GM12875 (cell line): ENCODE data around the gene NIPSNAP3A.

Source experiments
- H3K4me3 ChIP-seq: one replicate; pipeline ENCODE4 v1.5.1; 2011; ENCODE audit warnings: low read depth, low read length, control low read depth
- TF ChIP-seq, protein P1 (sequence below): IDR thresholded peaks from 2 replicates; pipeline ENCODE4 v1.5.1; 2011; ENCODE audit warnings: low read depth, mild to moderate bottlenecking, control low read depth, inconsistent platforms, low read length, moderate library complexity, borderline replicate concordance; ENCODE audit not compliant: insufficient read depth

NIPSNAP3A gene

GRCh38 chr9:104779946-104780535 lies 32.6 kb downstream of the NIPSNAP3A start:
- no peak overlapping the region for H3K4me3 ChIP-seq
- TF ChIP-seq, protein P1, sequence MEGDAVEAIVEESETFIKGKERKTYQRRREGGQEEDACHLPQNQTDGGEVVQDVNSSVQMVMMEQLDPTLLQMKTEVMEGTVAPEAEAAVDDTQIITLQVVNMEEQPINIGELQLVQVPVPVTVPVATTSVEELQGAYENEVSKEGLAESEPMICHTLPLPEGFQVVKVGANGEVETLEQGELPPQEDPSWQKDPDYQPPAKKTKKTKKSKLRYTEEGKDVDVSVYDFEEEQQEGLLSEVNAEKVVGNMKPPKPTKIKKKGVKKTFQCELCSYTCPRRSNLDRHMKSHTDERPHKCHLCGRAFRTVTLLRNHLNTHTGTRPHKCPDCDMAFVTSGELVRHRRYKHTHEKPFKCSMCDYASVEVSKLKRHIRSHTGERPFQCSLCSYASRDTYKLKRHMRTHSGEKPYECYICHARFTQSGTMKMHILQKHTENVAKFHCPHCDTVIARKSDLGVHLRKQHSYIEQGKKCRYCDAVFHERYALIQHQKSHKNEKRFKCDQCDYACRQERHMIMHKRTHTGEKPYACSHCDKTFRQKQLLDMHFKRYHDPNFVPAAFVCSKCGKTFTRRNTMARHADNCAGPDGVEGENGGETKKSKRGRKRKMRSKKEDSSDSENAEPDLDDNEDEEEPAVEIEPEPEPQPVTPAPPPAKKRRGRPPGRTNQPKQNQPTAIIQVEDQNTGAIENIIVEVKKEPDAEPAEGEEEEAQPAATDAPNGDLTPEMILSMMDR, result no peak

DNA sequence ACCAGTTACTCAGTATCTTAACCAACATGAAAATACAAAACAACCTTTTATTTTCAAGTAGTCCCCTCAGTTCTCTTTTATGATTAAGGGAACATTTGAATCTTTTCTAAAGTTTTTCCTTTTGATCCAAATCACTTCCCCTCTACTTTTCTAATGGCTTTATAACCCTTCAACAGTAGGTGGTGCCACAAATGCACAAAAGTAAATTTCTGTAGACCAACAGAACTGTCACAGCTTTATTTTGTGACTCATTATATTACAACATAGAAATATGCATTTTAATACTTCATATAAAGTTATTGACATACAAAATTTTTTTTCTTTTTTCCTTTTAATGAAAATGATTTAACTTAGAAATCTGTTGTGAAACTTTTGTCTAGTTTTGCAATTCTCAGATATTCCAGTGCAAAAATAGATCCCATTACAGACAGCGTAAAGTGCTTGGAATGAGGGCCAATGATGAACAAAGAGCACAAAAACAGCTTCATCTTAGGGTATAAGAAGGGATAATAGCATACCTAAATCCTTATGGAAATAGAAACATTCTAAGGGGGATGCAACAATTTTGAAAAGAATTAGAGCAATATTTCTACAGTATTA lies 33.4 kb downstream of the NIPSNAP3A start:
- TF ChIP-seq, protein P1, result no peak
- H3K4me3 ChIP-seq, result no peak overlapping the region

GRCh38 chr9:104783588-104783987 lies 36.1 kb downstream of the NIPSNAP3A start:
- H3K4me3 ChIP-seq, result no peak overlapping the region
- TF ChIP-seq, protein P1, result no peak

GRCh38 chr9:104784098-104784497 lies 36.6 kb downstream of the NIPSNAP3A start:
- TF ChIP-seq, protein P1, result no peak
- H3K4me3 ChIP-seq, result no peak overlapping the region

GRCh38 chr9:104786293-104786692 lies 38.8 kb downstream of the NIPSNAP3A start:
- TF ChIP-seq, protein P1, result no peak
- H3K4me3 ChIP-seq, result no peak overlapping the region

- H3K4me3 ChIP-seq, result no peak overlapping the region
- TF ChIP-seq, protein P1, result no peak
Observed at GRCh38 chr9:104787306-104788015, 40.0 kb downstream of the NIPSNAP3A start.
